Ammon's horn (tissue), 1 donor: ENCODE measurements around the gene ZNF646.

Experiments used
- DNase-seq: peaks from one replicate; pipeline ENCODE4 v3.0.0-alpha.2; 2016; ENCODE audit warnings: low spot score

Gene ZNF646

DNA sequence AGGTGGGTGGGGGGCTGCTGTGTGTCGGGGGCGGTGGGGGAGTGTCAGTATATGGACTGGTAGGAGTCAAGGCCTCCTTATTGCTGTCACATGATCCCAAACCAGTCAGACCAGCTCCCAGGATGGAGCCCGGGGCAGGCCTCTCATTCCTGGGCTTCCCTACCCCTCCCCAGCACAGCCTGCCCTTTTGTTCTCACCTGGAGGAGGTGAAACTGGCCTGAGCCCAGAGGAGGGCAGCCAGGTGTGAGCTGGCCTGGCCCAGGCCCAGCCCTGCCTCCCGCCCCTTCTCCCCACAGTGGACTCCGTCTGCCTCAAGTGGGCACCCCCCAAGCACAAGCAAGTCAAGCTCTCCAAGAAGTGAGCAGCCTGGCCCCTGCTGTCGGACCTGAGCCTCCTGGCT lies 56.7 kb downstream of the ZNF646 start:
- DNase-seq: no peak

DNA sequence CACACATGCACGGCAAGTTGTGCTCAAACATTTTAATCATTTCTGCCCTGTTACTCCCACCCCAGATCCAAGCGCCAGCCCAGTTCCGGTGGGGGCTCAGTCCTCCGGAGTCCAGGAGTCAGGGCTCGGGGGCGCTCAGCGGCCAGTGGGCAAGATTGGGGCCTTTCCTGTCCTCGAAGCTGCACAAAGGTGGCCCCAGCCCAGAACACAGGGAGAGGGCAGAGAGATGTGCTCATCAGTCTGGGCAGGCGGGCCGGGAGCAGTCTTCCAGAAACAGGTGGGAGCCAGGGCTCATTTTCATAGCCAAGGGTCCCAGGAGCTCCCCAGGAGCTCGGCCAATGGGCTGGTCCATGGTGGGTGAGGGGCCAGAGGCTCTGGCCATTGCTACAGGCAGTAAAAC lies 57.2 kb downstream of the ZNF646 start:
- no peak for DNase-seq

DNA sequence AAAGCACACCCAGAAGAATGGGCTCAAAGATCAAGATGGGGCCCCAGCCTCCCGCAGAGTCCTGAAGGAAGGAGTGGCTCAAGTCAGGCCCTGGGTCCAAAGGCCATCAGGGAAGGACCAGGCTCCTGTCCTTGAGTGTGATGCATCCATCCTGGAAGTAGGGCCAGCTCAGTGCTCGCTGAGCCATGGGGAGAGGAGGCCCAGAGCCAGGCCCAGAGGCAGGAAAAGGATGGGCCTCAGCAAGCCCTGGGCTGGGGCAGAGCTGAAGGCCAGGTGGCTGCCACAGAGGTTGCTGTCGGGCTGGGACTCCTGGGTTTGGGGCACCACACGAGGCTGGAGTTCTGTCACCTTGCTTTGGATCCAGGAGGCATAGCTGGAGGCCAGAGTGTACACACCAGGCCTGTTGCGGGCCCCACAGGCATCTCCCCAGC lies 57.6 kb downstream of the ZNF646 start:
- DNase-seq: no peak

DNA sequence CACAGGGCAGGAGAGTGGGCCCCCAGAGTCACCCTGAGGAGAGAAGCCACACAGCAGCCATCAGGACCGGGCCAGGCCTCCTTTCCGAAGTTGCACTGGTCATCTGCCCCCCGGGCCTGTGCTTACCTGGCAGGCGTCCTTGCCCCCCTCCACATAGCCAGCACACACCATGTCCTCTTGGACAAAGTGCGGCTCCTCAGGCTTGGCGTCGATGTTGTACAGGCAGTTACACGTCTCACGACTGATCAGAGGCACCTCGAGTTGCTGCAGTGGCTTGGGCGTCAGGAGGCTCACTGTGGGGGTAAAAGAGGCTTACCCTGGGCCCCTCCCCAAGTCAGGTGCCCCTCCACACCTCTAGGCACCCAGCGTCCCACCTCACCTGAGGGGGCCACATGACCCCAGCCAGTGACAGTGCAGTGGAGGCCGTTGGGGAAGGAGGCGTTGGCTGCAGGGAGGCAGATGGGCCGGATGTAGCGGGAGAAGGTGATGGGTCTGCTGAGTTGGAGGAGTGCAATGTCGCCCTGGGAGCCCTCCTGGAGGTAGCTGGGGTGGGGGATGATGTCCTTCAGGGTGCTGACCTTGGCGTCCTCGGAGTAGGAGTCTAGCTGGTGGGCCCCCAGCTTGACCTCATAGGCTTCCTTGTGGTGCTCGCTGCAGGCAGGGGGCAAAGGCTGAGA lies 58.2 kb downstream of the ZNF646 start:
- no peak for DNase-seq

DNA sequence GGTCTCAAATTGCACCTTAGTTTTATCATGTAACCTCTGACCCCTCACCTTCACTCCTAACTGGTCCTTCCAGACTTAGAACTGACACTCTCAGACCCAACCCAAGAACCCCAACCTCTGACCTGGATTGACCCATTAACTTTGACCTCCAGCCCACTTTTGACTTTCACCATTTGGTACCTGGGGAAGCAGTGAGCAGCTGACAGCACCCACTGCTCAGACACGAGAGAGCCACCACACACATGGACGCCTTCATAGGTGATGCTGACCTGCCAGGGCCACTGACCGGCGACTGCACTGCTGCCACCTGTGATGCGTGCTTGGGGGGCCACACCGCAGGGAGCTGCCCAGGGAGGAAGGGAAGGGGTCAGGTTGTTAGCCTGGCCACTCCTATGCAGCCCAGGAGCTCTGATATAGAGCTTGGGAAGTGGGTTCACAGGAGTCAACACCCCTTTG lies 58.9 kb downstream of the ZNF646 start:
- no peak for DNase-seq
